ENCODE measurements around the gene AVP.
"Not testable (repeated sequence)": the region's sequence is repeated elsewhere in the genome, so short reads cannot be mapped to it uniquely, and the experiment has no call there.

AVP gene

DNA sequence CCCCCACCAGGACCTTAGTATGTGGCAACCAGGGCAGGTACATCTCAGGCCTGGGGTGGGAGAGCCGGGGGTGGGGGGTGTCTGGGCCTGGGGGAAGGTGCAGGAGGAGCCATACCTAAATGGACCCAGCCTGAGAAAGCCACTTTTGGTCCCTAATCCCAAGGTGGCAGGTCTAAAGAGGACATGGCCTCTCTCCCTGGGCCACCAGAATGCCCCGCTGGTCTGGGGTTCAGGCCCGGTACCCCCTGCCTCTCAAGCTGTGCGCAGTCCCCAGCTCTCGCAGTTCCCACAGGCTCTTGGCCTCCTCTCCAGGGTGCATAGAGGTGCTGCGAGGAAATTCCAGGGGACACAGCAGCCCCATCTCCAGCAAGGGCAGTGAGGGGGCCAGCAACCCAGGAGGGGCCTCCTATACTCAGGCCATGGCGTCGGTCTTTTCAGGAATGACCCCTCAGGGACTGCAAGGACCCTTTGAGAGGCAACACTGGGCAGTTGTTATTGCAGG is 1.1 kb upstream of the AVP start:
- in situ Hi-C loops (cut with HindIII; ENCODE audit: low sequenced_read_pairs), result no loop called here

DNA sequence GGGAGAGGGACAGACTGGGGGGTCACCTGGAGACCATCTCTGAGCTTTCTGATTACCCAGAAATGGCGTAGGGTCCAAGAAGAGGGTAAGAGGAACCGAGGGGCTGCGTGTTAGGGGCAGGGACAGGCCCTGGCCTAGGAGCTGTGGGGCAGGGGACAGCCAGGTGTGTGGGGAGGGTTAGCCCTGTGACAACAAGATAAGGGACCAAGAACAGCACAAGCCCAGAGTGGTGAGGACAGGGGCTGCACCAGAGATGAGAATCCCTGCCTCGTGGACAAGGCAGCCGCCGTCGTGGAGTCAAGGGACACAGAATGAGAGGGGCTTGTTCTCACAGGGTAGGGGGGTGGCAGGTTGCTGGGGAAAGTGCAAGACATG is 449 bp upstream of the AVP start:
- in situ Hi-C loops (cut with HindIII; ENCODE audit: low sequenced_read_pairs), result no loop called here

DNA sequence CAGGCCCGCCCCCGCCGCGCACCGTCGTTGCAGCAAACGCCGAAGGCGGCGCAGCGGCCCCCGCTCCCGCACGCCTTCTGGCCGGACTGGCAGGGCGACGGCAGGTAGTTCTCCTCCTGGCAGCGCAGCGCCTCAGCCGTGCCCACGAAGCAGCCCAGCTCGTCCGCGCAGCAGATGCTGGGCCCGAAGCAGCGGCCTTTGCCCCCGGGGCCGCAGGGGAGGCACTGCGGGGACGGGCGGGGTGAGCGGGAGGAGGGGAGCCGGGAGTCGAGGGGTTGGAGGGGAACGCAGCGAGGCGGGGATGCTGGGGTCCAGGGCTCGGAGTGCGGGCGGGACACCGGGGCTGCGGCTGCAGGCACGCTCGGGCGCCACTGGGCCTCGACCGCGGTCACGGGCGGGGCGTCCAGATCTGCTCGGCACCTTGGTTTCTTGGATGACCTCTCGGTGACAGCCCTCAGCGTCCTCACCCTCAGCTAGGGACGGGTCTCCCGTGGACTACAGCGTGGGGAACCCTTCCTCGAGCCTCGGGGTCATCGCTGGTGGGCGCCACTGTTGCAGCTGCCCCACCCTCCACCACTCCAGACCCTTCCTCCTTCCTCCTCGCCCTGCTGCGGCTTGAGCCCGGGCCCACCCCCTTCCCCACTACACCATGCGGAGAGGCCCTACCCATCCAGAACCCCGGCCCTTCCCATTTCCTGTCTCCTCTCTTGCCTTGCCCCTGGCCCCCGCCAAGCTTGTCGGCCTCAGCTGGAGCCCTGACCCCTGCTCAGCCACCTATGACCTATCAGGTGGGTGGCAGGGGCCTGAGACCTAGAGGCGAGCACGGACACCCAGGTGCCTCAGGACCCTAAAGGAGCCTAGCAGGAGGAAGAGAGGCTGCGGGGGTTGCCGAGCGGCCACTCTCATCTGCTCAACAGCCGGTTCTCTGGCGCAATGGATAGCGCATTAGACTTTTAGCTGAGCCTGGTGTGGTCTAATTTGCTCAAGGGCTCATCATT is 1.3 kb downstream of the AVP start:
- in situ Hi-C loops (cut with HindIII; ENCODE audit: low sequenced_read_pairs), result no loop called here

DNA sequence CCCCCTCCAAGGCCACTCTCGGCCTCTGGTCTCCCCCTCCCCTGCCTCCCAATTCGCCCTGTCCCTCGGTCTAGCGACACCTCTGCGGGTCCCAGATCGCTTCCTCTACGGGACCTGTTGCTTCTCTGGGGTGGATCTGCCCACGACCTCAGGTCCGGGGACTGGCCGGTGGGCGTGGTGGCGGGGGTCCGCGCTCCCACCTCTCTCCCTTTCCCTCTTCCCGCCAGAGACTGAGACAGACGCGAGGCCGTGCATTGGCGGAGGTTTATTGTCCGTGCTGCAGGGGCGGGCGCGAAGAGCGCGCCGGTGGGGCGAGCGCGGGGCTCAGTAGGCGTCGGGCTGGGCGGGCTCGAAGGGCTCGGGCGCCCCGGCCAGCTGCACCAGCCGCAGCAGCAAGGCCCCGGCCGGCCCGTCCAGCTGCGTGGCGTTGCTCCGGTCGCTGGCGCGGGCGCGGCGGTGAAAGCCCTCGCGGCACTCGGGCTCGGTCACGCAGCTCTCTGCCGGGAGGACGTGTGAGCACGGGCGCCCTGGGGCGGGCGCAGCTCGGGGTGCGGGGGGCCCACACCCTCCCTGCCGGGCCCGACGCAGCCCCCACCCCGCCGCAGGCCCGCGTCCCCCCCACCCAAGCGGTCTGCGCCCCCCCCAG is 2.1 kb downstream of the AVP start:
- in situ Hi-C loops (cut with HindIII; ENCODE audit: low sequenced_read_pairs), result no loop called here

DNA sequence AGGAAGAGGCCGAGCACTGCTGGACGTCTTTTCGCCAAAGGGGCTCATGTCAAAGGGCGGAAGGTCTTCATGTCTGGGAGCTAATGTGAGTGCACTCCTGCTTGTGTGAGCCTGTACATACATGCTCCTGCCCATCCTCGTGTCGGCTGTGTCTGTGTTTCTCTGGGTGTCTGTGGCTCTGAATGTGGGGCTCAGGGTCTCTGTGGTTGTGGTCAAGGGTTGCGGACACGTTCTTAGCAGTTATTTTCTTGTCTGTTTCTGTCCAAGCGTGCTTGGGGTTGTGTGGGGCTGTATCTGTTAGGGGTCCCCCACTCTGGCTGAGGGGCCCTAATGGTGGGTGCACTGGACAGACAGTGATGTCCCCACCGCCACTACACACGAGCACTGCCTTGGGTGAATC is 2.9 kb downstream of the AVP start:
- in situ Hi-C loops (cut with HindIII; ENCODE audit: low sequenced_read_pairs), result no loop called here

DNA sequence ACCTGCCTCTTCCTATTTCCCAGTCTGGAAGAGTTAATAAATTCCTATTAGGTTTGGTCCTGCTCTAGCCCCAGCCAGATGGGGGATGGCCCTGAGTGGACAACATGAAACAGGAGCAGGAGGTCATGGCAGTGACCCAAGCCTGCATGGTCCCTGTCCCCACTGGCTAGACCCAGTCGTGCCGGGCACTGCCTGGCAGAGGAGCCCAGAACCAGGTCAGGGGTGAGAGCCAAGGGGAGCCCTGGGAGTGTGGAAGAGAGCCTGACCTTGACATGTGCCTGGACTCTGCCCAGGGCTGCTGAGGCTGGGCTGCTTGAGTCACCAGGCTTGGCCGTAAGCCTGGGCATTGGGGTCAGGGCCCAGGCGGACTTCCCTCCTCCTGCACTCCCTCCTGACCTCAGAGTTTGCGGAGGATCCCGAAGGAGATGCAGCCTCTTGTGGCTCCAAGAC is 3.6 kb downstream of the AVP start:
- in situ Hi-C loops (cut with HindIII; ENCODE audit: low sequenced_read_pairs), result no loop called here

DNA sequence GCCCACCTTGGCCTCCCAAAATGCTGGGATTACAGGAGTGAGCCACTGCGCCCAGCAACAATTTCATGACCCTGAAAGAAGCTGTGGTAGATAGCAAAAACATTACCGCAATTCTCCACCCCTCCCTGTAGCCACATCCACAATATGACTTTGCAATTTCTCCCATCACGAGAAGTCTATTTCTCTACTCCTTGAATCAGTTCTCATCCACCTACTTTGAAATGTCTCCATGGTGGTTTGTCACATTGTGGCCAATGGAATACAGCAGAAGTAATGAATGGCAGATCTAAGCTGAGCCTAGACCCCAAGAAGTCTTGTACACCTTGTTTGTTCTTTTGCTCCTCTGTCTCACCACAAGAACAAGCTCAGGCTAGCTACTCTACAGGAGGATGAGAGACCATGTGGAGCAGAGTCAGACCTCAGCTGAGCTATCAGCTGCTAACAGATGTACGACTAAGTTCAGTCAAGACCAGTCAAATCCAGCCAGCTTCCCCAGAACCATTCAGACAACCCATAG is 6.8 kb downstream of the AVP start:
- in situ Hi-C loops (cut with HindIII; ENCODE audit: low sequenced_read_pairs), result no loop called here

DNA sequence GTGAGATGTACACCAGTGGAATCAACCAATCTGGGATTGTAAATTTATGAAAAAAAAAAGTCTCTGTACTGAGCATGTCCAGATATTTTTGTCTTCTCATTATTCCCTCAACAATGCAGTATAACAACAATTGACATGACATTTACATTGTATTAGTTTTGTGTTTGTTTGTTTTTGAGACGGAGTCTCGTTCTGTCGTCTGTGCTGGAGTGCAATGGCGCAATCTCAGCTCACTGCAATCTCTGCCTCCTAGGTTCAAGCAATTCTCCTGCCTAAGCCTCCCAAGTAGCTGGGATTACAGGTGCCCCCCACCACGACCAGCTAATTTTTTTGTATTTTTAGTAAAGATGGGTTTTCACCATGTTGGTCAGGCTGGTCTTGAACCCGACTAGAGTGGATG is 9.2 kb downstream of the AVP start:
- in situ Hi-C loops (cut with HindIII; ENCODE audit: low sequenced_read_pairs), result not testable (repeated sequence)

DNA sequence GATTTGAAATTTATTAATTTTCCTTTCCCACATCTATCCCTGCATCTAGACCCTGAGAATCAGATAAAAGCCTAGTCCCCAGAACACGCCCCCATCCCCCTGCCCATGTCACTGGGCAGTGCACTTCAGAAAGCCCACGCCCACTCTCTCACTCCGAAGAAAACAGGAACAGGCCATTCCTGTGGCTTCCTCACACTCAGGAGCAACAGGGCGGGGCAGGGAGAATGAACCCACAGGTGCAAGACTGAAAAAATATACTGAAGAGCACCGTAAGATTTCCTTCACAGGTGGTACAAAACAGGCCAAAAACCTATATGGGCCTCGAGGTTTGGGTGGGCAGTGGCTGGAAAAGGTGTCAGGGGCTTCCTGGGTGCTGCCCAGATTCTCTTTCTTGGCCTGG is 9.7 kb downstream of the AVP start:
- in situ Hi-C loops (cut with HindIII; ENCODE audit: low sequenced_read_pairs), result no loop called here

DNA sequence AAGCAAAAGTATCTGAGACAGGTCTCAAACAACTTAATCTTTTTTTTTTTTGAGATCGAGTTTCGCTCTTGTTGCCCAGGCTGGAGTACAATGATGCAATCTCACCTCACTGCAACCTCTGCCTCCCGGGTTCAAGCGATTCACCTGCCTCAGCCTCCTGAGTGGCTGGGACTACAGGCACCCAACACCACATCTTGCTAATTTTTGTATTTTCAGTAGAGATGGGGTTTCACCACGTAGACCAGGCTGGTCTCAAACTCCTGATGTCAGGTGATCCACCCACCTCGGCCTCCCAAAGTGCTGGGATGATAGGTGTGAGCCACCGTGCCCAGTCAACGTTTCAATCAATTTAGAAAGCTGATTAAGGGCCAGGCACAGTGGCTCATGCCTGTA is 11.3 kb downstream of the AVP start:
- in situ Hi-C loops (cut with HindIII; ENCODE audit: low sequenced_read_pairs), result not testable (repeated sequence)

DNA sequence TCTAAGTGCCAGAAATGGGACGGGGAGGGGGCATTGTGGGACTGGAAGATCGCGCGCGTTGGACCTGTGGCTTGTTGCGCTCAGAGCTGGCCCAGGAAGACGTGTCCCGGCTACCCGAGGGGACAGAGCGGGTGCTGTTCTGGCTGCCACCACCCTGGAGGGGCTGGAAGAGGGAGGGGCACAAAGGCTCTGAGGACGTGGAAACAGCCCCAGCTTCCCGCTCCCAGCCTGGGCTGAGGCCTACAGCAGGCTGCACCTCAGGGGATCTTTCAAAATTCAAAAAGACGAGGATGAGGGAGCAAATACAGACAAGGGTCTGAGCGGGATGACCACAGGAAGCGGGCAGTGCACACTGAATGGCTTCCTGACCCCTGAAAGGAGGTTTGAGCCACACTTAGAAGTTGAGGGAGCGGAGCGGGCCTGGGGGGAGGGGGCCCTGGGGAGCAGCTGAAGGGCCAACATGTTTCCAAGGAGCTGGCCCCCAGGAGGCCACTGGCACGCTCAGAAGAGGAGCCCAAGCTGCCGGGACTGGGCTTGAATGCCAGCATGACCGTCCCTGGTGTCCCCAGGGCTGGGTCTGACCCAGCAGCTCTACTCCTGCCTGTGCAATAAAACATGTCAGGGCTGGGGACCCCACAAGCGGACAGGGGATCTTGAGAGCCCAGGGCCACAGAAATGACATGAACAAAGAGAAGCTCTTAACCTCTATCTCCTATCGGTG is 11.8 kb downstream of the AVP start:
- in situ Hi-C loops (cut with HindIII; ENCODE audit: low sequenced_read_pairs), result no loop called here

DNA sequence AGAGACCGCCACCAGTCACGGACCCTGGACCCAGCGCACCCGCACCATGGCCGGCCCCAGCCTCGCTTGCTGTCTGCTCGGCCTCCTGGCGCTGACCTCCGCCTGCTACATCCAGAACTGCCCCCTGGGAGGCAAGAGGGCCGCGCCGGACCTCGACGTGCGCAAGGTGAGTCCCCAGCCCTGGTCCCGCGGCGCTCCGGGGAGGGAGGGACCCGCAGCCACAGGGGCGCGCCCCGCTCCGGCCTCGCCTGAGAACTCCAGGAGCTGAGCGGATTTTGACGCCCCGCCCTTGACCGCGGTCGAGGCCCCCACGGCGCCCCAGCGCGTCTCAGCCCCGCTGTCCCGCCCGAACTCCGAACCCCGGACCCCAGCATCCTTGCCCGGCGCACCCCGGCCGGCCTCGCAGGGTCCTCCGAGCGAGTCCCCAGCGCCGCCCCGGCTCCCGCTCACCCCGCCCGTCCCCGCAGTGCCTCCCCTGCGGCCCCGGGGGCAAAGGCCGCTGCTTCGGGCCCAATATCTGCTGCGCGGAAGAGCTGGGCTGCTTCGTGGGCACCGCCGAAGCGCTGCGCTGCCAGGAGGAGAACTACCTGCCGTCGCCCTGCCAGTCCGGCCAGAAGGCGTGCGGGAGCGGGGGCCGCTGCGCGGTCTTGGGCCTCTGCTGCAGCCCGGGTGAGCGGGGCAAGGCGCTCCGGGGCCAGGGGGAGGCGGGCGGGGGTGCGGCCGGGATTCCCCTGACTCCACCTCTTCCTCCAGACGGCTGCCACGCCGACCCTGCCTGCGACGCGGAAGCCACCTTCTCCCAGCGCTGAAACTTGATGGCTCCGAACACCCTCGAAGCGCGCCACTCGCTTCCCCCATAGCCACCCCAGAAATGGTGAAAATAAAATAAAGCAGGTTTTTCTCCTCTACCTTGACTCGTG is 12.7 kb downstream of the AVP start, which contains the start of gene OXT:
Gene OXT (plus strand): TSS at position 11 of the 920 bp plus-strand sequence. CDS start 36 bp downstream, at position 47.
- in situ Hi-C loops (cut with HindIII; ENCODE audit: low sequenced_read_pairs), result no loop called here

DNA sequence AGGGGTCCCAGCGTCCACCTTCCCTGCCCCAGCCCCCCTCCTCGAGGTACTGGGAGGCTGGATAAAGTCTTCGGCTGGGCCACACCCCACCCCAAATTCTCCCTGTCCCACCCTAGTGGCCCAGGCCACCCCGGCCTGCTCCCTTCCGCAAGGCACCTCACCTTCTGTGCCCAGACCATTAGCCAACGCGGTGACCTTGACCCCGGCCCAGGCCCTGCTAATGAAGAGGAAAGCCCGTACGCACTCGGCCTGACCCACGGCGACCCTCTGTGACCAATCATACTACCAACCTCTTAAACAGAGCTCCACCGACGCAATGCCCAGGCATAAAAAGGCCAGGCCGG is 13.3 kb downstream of the AVP start:
- in situ Hi-C loops (cut with HindIII; ENCODE audit: low sequenced_read_pairs), result no loop called here

DNA sequence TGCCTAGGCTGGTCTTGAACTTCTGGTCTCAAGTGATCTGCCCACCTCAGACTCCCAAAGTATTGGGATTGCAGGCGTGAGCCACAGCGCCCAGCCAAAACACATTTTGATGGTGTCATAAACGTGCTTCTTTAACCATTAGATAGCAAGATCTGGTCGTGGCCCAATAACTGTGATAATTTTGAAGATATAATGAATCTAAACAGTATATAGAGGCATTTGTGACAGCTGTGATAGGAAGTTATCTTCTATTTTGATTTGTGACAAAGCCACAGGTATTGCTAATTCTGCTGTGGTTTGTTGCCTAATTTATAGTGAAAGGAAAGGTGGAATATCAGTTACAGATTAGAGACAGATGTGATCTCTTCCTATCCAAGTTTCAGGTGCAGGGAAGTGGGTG is 13.8 kb downstream of the AVP start:
- in situ Hi-C loops (cut with HindIII; ENCODE audit: low sequenced_read_pairs), result no loop called here

DNA sequence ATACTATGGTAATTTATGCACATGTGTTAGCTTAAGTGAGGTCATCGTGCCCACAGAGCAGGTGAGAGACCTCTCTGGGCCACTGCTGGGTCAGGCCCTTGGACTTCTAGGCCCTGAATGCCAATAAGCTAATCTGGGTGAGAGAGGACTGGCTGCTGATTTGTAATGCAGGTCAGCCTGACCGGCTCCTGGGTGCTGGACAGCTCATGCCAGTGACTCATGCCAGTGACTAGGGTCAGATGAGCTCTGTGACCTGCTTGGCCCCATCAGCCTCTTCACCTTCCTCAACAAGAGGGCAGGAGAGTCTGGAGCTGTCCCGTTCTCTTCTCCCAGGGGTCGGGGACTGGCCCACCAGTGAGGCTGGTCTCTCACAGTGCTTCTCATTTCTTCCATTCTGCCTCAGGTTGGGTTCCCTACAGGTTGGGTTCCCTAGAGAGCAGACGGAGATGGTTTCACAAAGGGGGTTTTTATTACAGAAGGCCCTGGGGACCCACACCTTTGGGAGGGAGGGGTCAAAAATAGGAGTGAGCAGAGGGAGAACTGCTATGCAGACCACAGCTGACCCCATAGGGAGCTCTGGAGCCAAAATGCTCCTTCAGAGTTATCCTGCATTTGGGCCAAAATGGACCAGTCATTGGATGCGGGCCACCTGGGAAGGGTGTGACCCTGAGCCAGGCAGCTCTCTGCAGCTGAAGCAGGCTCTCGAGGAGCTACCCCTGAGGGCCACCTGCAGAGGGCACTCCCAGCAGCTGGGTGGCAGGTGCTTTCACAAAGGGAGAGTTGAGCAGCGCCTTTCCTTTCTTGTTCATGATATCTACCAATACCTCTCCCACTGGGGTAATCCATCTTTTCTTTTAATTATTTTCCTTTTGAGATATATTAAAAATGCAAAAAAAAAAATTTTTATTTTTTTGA is 15.3 kb downstream of the AVP start:
- in situ Hi-C loops (cut with HindIII; ENCODE audit: low sequenced_read_pairs), result no loop called here

DNA sequence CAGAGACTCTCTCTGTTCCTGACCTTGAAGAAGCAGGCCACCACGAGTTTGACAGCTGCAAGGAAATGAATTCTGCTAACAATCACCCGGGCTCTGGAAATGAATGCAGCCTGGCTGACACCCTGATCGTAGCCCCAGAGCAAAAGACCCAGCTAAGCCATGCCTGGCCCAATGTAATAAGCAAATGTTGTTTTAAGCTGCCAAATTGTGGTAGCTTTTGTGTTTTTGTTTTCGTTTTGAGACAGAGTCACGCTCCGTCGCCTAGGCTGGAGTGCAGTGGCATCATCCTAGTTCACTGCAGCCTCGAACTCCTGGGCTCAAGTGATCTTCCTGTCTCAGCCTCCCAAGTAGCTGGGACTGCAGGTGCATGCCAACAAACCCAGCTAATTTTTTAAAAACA is 16.4 kb downstream of the AVP start:
- in situ Hi-C loops (cut with HindIII; ENCODE audit: low sequenced_read_pairs), result no loop called here

DNA sequence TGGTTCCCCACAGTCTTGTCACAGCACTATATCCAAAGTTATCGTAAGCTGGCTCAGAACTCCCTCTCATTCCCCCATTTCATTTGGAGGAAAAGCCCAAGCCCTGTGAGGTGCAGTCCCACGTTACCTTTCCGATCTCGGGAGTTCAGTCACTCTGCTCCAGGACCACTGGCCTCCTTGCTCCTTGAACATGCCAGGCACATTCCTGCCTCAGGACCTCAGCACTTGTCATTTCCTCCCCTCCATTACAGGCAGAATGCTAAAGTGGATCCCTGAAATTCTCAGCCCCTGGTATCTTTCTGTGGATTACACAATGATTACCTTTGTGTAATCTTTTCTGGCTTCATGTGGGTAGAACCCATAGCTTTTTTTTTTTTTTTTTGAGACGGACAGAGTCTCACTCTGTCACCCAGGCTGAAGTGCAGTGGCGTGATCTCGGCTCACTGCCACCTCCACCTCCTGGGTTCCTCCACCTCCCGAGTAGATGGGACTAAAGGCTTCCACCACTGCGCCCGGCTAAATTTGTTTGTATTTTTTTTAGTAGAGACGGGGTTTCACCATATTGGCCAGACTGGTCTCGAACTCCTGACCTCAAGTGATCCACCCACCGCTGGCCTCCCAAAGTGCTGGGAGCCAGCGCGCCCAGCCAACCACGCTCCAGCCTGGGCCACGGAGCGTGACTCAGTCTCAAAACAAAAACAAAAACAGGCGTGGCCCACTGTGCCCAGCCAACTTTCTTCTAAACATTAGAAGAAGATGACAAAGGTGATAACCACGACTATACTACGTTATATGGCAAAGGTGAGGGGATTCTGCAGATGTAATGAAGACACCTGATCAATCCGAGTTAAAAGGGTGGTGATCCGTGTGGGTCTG is 17.1 kb downstream of the AVP start:
- in situ Hi-C loops (cut with HindIII; ENCODE audit: low sequenced_read_pairs), result no loop called here

DNA sequence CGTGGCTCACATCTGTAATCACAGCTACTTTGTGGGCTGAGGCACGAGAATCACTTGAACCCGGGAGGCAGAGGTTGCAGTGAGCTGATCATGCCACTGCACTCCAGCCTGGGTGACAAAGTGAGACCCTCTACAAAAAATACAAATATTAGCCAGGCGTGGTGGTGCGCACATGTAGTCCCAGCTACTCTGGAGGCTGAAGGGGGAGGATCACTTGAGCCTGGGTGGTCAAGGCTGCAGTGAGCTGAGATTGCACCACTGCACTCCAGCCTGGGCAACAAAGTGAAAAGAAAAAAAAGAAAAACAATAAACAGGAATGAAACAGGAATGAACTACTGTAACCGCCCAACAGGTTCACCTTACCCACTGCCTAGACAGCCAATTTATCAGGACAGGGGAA is 20.4 kb downstream of the AVP start:
- in situ Hi-C loops (cut with HindIII; ENCODE audit: low sequenced_read_pairs), result not testable (repeated sequence)

All from endothelial cell of hepatic sinusoid (primary cell).